Ishikawa (cell line): Measurements from ENCODE around the gene GADD45B.

Source experiments
- CEBPB ChIP-seq: IDR thresholded peaks from 2 replicates; pipeline ENCODE4 v1.6.1; 2012
- CREB1 ChIP-seq: IDR thresholded peaks from 2 replicates; pipeline ENCODE4 v1.6.1; 2012; ENCODE audit warnings: low read depth
- EGR1 ChIP-seq: IDR thresholded peaks from 2 replicates; pipeline ENCODE4 v1.6.1; 2012
- EP300 ChIP-seq: IDR thresholded peaks from 2 replicates; pipeline ENCODE4 v1.6.1; 2012; ENCODE audit warnings: borderline replicate concordance
- FOXM1 ChIP-seq: IDR thresholded peaks from 2 replicates; pipeline ENCODE4 v1.6.1; 2012; ENCODE audit warnings: low read depth, borderline replicate concordance
- MAX ChIP-seq: IDR thresholded peaks from 2 replicates; pipeline ENCODE4 v1.6.1; 2012
- NFIC ChIP-seq: IDR thresholded peaks from 2 replicates; pipeline ENCODE4 v1.6.1; 2012
- RAD21 ChIP-seq: IDR thresholded peaks from 2 replicates; pipeline ENCODE4 v1.6.1; 2012; ENCODE audit warnings: low read depth
- REST ChIP-seq: IDR thresholded peaks from 2 replicates; pipeline ENCODE4 v1.6.1; 2012; ENCODE audit warnings: low read depth, mild to moderate bottlenecking
- TAF1 ChIP-seq: IDR thresholded peaks from 2 replicates; pipeline ENCODE4 v1.6.1; 2012; ENCODE audit warnings: low read depth, mild to moderate bottlenecking
- TCF12 ChIP-seq: IDR thresholded peaks from 2 replicates; pipeline ENCODE4 v1.6.1; 2012; ENCODE audit warnings: low read depth
- TEAD4 ChIP-seq: IDR thresholded peaks from 2 replicates; pipeline ENCODE4 v1.6.1; 2012
- USF1 ChIP-seq: IDR thresholded peaks from 2 replicates; pipeline ENCODE4 v1.6.1; 2012
- YY1 ChIP-seq: IDR thresholded peaks from 2 replicates; pipeline ENCODE4 v1.6.1; 2012; ENCODE audit warnings: low read depth

GRCh38 chr19:2524361-2524839, 48.5 kb downstream of the GADD45B start:
- no peak for TF ChIP-seq YY1
- no peak for TF ChIP-seq CEBPB
- TF ChIP-seq REST = no peak
- TF ChIP-seq TAF1 = no peak
- no peak for TF ChIP-seq EP300
- no peak for TF ChIP-seq CREB1
- no peak for TF ChIP-seq RAD21
- TF ChIP-seq MAX = no peak
- TF ChIP-seq FOXM1 = no peak
- TF ChIP-seq TCF12 = no peak
- TF ChIP-seq TEAD4 = no peak
- TF ChIP-seq NFIC = no peak
- no peak for TF ChIP-seq EGR1
- TF ChIP-seq USF1 = no peak
